CD4-positive, alpha-beta T cell treated with Interleukin-12 subunit alpha and Interleukin-12 subunit beta, for 1 hour (primary cell): ENCODE results near the gene MANSC1.
"Not testable (repeated sequence)": the region's sequence is repeated elsewhere in the genome, so short reads cannot be mapped to it uniquely, and the experiment has no call there.

Experiments used
- DNase-seq: peaks from one replicate; pipeline ENCODE4 v3.0.0-alpha.2; 2020

The MANSC1 gene

GRCh38 chr12:12364787-12365445, 14.9 kb upstream of the MANSC1 start:
- no peak for DNase-seq

- no peak for DNase-seq
Measured at GRCh38 chr12:12358528-12358927, 8.5 kb upstream of the MANSC1 start.

- DNase-seq, result peak; percentile 38
Measured at GRCh38 chr12:12357719-12358461, 7.8 kb upstream of the MANSC1 start.

- peak; percentile 99 for DNase-seq
Measured at GRCh38 chr12:12356896-12357718, 7.1 kb upstream of the MANSC1 start, which contains the start of gene BORCS5. TSS of gene BORCS5 (plus strand) at chr12:12357078. CDS start at chr12:12357452, 374 bp downstream.

- no peak for DNase-seq
Measured at GRCh38 chr12:12356467-12356895, 6.4 kb upstream of the MANSC1 start.

GRCh38 chr12:12353807-12354206, 3.8 kb upstream of the MANSC1 start:
- no peak for DNase-seq

- DNase-seq, result no peak
Measured at GRCh38 chr12:12353276-12353675, 3.2 kb upstream of the MANSC1 start.

GRCh38 chr12:12351468-12352185, 1.6 kb upstream of the MANSC1 start:
- DNase-seq, result not testable (repeated sequence)

GRCh38 chr12:12350868-12351463, 924 bp upstream of the MANSC1 start:
- no peak for DNase-seq

GRCh38 chr12:12338527-12339168, 11.4 kb downstream of the MANSC1 start:
- DNase-seq, result no peak

GRCh38 chr12:12336511-12336910, 13.5 kb downstream of the MANSC1 start:
- no peak for DNase-seq

- no peak for DNase-seq
Measured at GRCh38 chr12:12336049-12336411, 14.0 kb downstream of the MANSC1 start.

GRCh38 chr12:12334367-12335040, 15.5 kb downstream of the MANSC1 start:
- DNase-seq, result peak; percentile 67

- no peak for DNase-seq
Measured at GRCh38 chr12:12333407-12334366, 16.4 kb downstream of the MANSC1 start.

GRCh38 chr12:12331896-12332295, 18.1 kb downstream of the MANSC1 start:
- no peak for DNase-seq

GRCh38 chr12:12331244-12331771, 18.7 kb downstream of the MANSC1 start:
- DNase-seq, result no peak

- DNase-seq, result peak; percentile 68
Measured at GRCh38 chr12:12327802-12328201, 22.2 kb downstream of the MANSC1 start.

- no peak for DNase-seq
Measured at GRCh38 chr12:12326262-12326661, 23.8 kb downstream of the MANSC1 start.

- no peak for DNase-seq
Measured at GRCh38 chr12:12323591-12323990, 26.5 kb downstream of the MANSC1 start.

- DNase-seq, result no peak
Measured at GRCh38 chr12:12323118-12323517, 26.9 kb downstream of the MANSC1 start.
